Glutamatergic neuron (in vitro differentiated cells): Measurements from ENCODE around the gene KRT76. TPM values are rescaled to one million over a fixed set of nuclear protein-coding genes. Genes with fewer than 3 reads are reported as not detected.

Experiments used
- DNase-seq: peaks from one replicate; pipeline ENCODE4 v3.0.0; 2022
- H3K27ac Mint-ChIP-seq: one replicate; pipeline ENCODE4 v1.8.0; 2020; ENCODE audit warnings: mild to moderate bottlenecking, mixed read lengths, inconsistent platforms; ENCODE audit not compliant: unreplicated experiment
- H3K27me3 Mint-ChIP-seq: one replicate; pipeline ENCODE4 v1.8.0; 2020; ENCODE audit warnings: mild to moderate bottlenecking, moderate library complexity, mixed read lengths, inconsistent platforms; ENCODE audit not compliant: unreplicated experiment
- H3K36me3 Mint-ChIP-seq: one replicate; pipeline ENCODE4 v1.8.0; 2020; ENCODE audit warnings: mild to moderate bottlenecking, mixed read lengths, inconsistent platforms; ENCODE audit not compliant: unreplicated experiment
- H3K4me1 Mint-ChIP-seq: one replicate; pipeline ENCODE4 v1.8.0; 2020; ENCODE audit warnings: mild to moderate bottlenecking, low read depth, mixed read lengths, inconsistent platforms; ENCODE audit not compliant: unreplicated experiment
- H3K4me3 Mint-ChIP-seq: one replicate; pipeline ENCODE4 v1.8.0; 2020; ENCODE audit warnings: mild to moderate bottlenecking, mixed read lengths, inconsistent platforms; ENCODE audit not compliant: unreplicated experiment
- H3K9me3 Mint-ChIP-seq: one replicate; pipeline ENCODE4 v1.8.0; 2020; ENCODE audit warnings: mild to moderate bottlenecking, moderate library complexity, mixed read lengths, inconsistent platforms; ENCODE audit not compliant: unreplicated experiment
- long read RNA-seq: library from polyadenylated mRNA; unstranded; transcript quantifications from one replicate; pipeline ENCODE4 v2.0.0, GENCODE V29; 2020; ENCODE audit not compliant: unreplicated experiment
- total RNA-seq: library from RNA; stranded (reverse); fragmentation: NEBNext Ultra II Directional; extraction: Animal tissue kit (Norgen Biotek cat#: 25700); gene quantifications from one replicate; pipeline ENCODE4 v1.2.1, GENCODE V29; 2021; ENCODE audit not compliant: unreplicated experiment
- TF ChIP-seq, protein P1 (sequence below): fragments of 200-600 bp; sonication (generic); IDR thresholded peaks from one replicate; pipeline ENCODE4 v1.5.0; 2021; ENCODE audit not compliant: partially characterized antibody, unreplicated experiment

The KRT76 gene
- not detected for total RNA-seq
- long read RNA-seq, result 0 reads

DNA sequence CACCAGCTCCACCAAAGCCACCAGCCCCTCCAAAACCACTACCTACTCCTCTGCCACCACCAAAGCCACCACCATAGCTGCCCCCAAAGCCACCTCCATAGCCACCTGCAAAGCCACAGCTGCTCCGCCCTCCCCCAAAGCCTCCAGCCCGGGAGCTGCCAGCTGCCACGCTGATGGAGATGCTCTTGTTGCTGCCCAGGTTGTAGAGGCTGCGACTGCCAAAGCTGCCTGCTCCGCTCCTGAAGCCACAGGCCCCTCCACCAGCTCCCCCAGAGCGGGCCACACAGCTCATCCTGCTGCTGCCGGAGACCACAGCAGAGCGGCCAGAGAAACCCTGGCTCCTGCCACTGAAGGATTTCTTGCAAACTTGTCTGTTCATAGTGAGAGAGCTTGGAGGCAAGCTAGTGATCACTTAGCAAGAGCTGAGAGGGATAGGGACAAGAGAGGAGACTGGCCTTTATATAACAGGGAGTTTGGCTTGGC is at the start of gene KRT76:
Gene KRT76 (minus strand): TSS at position 433 of the 483 bp plus-strand sequence. CDS start 54 bp downstream, at position 379.
- no peak for DNase-seq
- Mint-ChIP-seq H3K4me3 (no peak within 1 kb of the TSS), H3K27ac (no peak within 1 kb of the TSS), H3K9me3 (no peaks in the 10 kb centered on the region), H3K4me1 (no peaks in the 10 kb centered on the region), H3K36me3 (no peaks in the 10 kb centered on the region), H3K27me3 (peaks cover 5% of the 10 kb centered on the region)
- TF ChIP-seq, protein P1, sequence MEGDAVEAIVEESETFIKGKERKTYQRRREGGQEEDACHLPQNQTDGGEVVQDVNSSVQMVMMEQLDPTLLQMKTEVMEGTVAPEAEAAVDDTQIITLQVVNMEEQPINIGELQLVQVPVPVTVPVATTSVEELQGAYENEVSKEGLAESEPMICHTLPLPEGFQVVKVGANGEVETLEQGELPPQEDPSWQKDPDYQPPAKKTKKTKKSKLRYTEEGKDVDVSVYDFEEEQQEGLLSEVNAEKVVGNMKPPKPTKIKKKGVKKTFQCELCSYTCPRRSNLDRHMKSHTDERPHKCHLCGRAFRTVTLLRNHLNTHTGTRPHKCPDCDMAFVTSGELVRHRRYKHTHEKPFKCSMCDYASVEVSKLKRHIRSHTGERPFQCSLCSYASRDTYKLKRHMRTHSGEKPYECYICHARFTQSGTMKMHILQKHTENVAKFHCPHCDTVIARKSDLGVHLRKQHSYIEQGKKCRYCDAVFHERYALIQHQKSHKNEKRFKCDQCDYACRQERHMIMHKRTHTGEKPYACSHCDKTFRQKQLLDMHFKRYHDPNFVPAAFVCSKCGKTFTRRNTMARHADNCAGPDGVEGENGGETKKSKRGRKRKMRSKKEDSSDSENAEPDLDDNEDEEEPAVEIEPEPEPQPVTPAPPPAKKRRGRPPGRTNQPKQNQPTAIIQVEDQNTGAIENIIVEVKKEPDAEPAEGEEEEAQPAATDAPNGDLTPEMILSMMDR, result no peak

DNA sequence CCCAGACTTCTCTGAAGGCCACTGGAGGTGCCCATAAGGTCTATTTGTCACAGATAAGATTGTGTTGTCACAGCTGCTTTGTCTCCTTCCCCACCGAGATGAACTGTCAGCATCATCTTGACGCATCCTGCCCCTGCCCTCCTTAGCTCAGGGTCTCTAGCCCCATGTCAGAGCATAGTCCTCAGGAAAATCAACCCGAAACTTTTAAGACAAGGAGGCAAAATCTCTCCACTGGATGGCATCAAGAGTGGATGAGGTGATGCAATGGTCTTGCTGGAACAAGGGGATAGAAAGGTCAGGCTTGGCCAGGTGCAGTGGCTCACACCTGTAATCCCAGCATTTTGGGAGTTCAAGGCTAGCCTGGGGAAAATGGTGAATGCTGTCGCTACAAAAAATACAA is 48.8 kb upstream of the KRT76 start:
- DNase-seq, result no peak
- Mint-ChIP-seq H3K4me3 (no peak overlapping the region), H3K4me1 (no peaks in the 10 kb centered on the region), H3K27ac (no peak overlapping the region), H3K27me3 (peaks cover 1% of the 10 kb centered on the region), H3K9me3 (peaks cover 1% of the 10 kb centered on the region), H3K36me3 (no peaks in the 10 kb centered on the region)
- TF ChIP-seq, protein P1, result no peak

DNA sequence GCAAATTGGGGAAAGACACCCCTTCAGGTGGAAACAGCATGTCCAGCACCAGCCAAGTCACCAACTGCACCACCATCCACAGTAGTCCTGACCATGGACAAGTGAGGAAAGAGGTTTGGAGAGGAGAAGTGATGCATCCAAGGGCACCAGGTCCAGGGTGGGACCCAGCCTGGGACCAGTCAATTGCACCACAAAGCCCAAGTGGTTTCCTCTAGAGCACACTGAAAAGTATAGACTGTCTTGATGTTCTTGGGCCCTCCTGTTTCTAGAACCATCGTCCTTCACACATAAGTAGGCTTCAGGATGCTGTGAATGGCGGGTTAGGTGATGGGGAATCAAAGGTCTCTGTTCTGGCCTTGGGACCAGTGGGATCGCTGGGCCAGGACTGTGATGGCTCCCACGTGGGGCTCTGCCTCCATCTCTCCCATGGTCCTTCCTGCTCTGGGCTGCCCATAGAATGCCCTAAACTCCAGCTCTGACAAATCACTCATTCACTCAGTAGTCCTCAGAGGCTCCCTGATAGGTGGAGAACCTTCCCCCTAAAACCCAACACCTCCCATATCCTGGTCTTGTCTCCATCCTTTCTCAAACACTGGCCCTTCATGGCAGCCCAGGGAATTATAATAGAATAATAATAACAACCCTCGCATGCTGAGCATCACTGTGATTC is 47.7 kb upstream of the KRT76 start:
- no peak overlapping the region for H3K27ac Mint-ChIP-seq
- H3K4me3 Mint-ChIP-seq, result no peak overlapping the region

DNA sequence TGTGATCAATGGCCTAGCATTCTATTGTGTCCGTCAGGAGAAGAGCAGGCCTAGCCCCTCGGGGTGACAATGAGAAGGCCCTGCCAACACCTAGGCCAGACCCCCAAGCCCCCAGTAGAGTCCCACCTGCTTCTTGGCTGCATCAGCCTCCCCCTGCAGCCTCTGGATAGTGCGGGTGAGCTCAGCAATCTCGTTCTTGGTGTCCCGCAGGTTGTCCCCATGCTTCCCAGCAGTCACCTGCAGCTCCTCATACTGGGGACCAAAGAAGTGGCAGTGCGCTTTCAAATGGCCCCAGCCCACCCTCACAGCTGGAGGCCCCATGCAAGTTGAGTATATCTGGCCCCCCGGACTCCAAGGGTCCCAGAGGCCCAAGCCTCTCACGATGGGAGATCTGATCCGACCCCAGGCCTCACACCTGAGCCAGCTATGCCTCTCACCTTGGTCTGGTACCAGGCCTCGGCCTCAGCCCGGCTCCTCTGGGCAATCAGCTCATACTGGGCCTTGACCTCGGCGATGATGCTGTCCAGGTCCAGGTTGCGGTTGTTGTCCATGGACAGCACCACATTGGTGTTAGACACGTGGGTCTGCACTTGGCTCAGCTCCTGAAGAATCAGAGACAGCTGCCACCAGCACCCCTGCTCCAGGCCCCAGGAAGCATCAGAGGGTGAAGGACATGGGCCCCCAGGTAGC is 46.8 kb upstream of the KRT76 start:
- H3K4me1 Mint-ChIP-seq, result no peaks in the 10 kb centered on the region
- H3K27me3 Mint-ChIP-seq, result peaks cover 1% of the 10 kb centered on the region
- TF ChIP-seq, protein P1, result no peak

More for the DNA sequence above, 47.7 kb upstream of the KRT76 start:
- Mint-ChIP-seq H3K36me3 (no peaks in the 10 kb centered on the region), H3K27me3 (peaks cover 1% of the 10 kb centered on the region), H3K9me3 (peaks cover 1% of the 10 kb centered on the region), H3K4me1 (no peaks in the 10 kb centered on the region)
- TF ChIP-seq, protein P1, result no peak
- DNase-seq, result no peak

More for the DNA sequence above, 46.8 kb upstream of the KRT76 start:
- no peak for DNase-seq
- Mint-ChIP-seq H3K9me3 (peaks cover 3% of the 10 kb centered on the region), H3K4me3 (no peak overlapping the region), H3K36me3 (no peaks in the 10 kb centered on the region), H3K27ac (no peak overlapping the region)
